HUES64 (cell line): ENCODE data around the gene RSF1.

ENCODE experiments used
- H3K27ac ChIP-seq: 2 replicates; pipeline ENCODE4 v1.7.0; 2013; ENCODE audit warnings: low read depth, low read length, inconsistent platforms
- H3K27me3 ChIP-seq: 2 replicates; pipeline ENCODE4 v1.6.1; 2013; ENCODE audit warnings: mild to moderate bottlenecking, low read length; ENCODE audit not compliant: insufficient read depth
- H3K36me3 ChIP-seq: 2 replicates; pipeline ENCODE4 v1.6.1; 2013; ENCODE audit warnings: mild to moderate bottlenecking, low read length; ENCODE audit not compliant: insufficient read depth
- H3K4me1 ChIP-seq: 2 replicates; pipeline ENCODE4 v1.6.1; 2013; ENCODE audit warnings: mild to moderate bottlenecking, low read length, moderate library complexity; ENCODE audit not compliant: insufficient read depth
- H3K4me3 ChIP-seq: 2 replicates; pipeline ENCODE4 v1.5.1; 2013; ENCODE audit warnings: mild to moderate bottlenecking, low read length, moderate library complexity
- H3K9ac ChIP-seq: 2 replicates; pipeline ENCODE4 v1.6.1; 2013; ENCODE audit warnings: mild to moderate bottlenecking, low read depth, low read length
- H3K9me3 ChIP-seq: 2 replicates; pipeline ENCODE4 v1.6.1; 2013; ENCODE audit warnings: low read depth, low read length; ENCODE audit not compliant: insufficient read depth
- WGBS: fragments of 150-250, 120-280 bp; methylation state at CpG from one replicate; pipeline ENCODE4 v1.1.7; 2013; ENCODE audit warnings: missing lambda C conversion rate; 5-methylcytosine and 5-hydroxymethylcytosine counted together

The RSF1 gene

DNA sequence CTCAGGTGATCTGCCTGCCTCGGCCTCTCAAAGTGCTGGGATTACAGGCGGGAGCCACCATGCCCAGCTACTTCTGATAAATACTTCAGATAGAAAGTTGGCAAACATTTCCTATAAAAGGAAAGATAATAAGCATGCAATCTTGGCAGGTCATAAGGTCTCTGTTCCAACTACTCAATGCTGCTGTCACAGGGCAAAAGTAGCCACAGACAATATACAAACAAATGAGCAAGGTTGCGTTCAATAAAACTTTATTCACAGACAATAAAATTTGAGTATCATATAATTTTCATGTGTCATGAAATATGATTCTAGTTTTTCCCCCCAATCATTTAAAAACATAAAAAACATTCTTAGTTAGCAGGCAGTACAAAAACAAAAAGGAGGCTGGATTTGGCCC lies 129.9 kb downstream of the RSF1 start:
- Histone ChIP-seq H3K36me3 (peaks cover 87% of the 10 kb centered on the region), H3K4me3 (no peak overlapping the region), H3K9me3 (no peaks in the 10 kb centered on the region), H3K4me1 (no peaks in the 10 kb centered on the region), H3K27ac (no peak overlapping the region), H3K27me3 (no peaks in the 10 kb centered on the region), H3K9ac (no peak overlapping the region)
- WGBS: 97% methylated on average over 2 of the region's 3 CpGs

DNA sequence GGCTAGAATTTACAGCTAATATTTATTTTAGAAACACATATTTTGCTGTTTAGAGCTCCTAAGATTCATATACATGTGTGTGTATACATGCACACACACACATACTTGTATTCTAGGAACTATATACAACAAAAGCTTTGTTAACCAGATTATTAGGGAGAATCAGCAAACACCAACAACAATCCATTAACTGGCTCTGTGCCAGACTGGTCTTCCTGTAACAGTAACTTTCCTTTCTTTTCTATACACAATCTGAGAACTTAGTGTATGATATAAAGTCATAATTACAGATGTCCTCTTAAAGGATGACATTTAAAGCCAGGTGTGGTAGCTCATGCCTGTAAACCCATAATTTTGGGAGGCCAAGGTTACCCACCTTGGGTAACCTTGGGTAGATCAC lies 133.4 kb downstream of the RSF1 start:
- Histone ChIP-seq H3K27me3 (no peaks in the 10 kb centered on the region), H3K9me3 (no peaks in the 10 kb centered on the region), H3K27ac (no peak overlapping the region), H3K36me3 (peaks cover 90% of the 10 kb centered on the region), H3K4me1 (no peaks in the 10 kb centered on the region), H3K9ac (no peak overlapping the region), H3K4me3 (no peak overlapping the region)

DNA sequence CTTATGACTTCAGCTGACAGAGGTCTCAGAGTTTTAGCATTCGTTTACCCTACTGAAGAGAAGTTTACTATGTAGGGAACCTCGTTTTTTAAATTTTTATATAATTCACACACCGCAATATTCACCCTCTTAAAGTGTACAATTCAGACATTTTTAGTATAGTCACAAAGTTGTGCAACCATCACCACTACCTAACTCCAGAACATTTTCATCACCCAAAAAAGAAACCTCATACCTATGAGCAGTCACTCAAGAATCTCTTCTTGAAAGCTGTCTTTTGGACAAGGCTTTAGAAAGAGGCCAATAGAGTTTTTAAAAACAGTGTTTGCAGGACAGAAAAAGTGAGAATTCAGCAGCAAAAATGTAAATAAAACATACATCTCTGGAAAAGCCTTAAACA lies 143.4 kb downstream of the RSF1 start:
- Histone ChIP-seq H3K27ac (no peak overlapping the region), H3K4me3 (no peak overlapping the region), H3K9me3 (no peaks in the 10 kb centered on the region), H3K9ac (no peak overlapping the region), H3K27me3 (no peaks in the 10 kb centered on the region), H3K36me3 (peaks cover 96% of the 10 kb centered on the region), H3K4me1 (no peaks in the 10 kb centered on the region)
- WGBS: 95% methylated on average over 3 of the region's 3 CpGs

DNA sequence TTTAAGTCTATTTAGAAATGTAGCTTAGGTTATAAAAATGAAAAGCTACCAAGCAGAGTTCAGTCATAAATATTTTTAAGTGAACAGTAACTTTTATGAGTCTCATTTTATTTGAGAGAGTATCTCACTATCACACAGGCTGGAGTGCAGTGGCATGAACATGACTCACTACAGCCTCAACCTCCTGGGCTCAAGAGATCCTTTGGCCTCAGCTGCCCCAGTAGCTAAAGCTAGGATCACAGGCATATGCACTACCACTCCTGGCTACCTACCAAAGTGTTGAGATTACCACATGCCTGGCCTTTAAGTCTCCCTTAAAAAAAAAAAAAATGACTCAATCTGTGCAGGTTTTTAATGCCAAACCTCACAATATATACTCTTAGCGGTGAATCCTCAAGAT lies 148.3 kb downstream of the RSF1 start:
- H3K4me3 ChIP-seq: no peak overlapping the region
- H3K4me1 ChIP-seq: no peaks in the 10 kb centered on the region
- H3K27me3 ChIP-seq: no peaks in the 10 kb centered on the region
- 100% methylated on average over 1 of the region's 1 CpG for WGBS
- no peaks in the 10 kb centered on the region for H3K9me3 ChIP-seq
- H3K36me3 ChIP-seq: peaks cover 95% of the 10 kb centered on the region
- no peak overlapping the region for H3K9ac ChIP-seq
- H3K27ac ChIP-seq: no peak overlapping the region

DNA sequence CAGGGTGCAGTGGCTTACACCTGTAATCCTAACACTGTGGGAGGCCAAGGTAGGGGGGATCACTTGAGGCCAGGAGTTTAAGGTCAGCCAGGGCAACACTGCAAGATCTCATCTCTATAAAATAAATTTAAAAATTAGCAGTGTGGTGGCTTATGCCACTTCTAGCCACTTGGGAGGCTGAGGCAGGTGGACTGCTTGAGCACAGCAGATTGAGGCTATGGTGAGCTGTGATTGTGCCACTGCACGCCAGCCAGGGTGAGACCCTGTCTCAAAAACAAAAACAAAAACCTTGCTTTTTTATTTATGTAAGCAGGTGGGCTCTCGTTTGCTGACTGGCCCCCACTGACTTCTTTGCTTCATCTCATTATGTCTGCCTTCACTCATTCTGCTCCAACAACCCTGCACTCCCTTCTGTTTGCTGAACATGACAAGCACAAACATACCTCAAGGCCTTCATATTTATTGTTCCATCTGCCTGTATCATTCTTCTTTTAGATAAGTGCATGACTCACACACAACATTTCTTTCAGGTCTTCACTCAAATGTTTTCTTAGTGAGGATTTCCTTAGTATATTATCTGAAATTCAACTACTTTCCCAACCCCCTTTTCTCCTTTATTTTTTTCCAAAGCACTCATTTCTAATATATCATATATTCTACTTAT lies 150.5 kb downstream of the RSF1 start:
- H3K4me1 ChIP-seq: no peaks in the 10 kb centered on the region
- H3K27me3 ChIP-seq: no peaks in the 10 kb centered on the region
- WGBS: 96% methylated on average over 2 of the region's 2 CpGs
- no peaks in the 10 kb centered on the region for H3K9me3 ChIP-seq
- no peak overlapping the region for H3K9ac ChIP-seq
- H3K4me3 ChIP-seq: no peak overlapping the region
- no peak overlapping the region for H3K27ac ChIP-seq
- H3K36me3 ChIP-seq: peaks cover 95% of the 10 kb centered on the region

DNA sequence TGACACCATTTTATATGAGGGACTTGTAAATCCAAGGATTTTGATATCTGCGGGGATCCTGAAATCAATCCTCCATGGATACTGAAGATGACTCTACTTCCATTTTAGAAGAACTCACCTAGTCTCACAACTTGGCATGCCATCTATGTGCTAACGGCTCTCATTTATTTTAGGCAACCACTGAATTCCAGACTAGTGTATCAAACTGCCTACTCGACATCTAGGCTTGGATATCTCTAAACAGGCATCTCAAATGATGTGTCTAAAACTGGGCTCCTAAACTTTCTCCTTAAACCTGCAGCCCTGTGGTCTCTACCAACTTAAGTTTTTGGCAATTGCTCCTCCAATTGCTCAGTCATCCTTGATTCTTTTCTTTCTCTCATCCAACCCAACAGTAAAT lies 151.8 kb downstream of the RSF1 start:
- H3K4me1 ChIP-seq: no peaks in the 10 kb centered on the region
- WGBS: 95% methylated on average over 3 of the region's 3 CpGs

DNA sequence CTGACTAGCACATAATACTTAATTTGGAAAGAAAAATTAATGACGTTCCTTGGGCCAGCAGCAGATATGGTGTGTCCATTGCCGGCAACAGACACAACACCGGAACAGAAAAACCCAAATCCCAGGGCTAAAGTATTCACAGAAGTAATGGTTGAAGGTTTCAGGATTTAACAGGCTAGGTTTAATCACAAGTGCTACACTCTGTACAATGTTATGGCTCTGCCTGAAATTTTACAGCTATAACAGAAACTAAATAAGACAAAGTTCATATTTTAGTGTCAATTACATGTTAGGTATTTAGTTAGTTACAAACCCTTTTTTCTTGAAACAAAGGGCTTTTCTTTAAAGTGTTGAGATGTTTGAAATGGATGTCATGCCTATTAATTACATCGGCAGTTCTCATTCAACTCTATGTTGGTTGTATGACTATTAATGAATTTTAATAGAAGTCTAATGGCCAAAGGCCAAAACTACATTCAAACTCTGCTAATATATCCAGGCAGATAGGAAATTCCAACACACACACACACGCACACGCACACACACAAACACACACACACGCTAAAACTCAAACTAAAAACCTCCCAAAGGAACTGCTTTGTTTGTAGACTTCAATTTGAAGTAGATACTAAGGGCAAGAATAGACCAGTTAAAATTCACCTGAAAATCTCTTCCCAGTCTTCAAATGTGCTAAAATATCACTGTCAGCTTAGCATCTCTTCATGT lies 155.1 kb downstream of the RSF1 start:
- no peaks in the 10 kb centered on the region for H3K27me3 ChIP-seq
- H3K9me3 ChIP-seq: no peaks in the 10 kb centered on the region
- H3K27ac ChIP-seq: no peak overlapping the region
- 95% methylated on average over 6 of the region's 7 CpGs for WGBS
- peaks cover 63% of the 10 kb centered on the region for H3K36me3 ChIP-seq
- no peaks in the 10 kb centered on the region for H3K4me1 ChIP-seq
- H3K9ac ChIP-seq: no peak overlapping the region
- no peak overlapping the region for H3K4me3 ChIP-seq

More for the DNA sequence above, 151.8 kb downstream of the RSF1 start:
- Histone ChIP-seq H3K27ac (no peak overlapping the region), H3K4me3 (no peak overlapping the region), H3K27me3 (no peaks in the 10 kb centered on the region), H3K9me3 (no peaks in the 10 kb centered on the region), H3K36me3 (peaks cover 90% of the 10 kb centered on the region), H3K9ac (no peak overlapping the region)

DNA sequence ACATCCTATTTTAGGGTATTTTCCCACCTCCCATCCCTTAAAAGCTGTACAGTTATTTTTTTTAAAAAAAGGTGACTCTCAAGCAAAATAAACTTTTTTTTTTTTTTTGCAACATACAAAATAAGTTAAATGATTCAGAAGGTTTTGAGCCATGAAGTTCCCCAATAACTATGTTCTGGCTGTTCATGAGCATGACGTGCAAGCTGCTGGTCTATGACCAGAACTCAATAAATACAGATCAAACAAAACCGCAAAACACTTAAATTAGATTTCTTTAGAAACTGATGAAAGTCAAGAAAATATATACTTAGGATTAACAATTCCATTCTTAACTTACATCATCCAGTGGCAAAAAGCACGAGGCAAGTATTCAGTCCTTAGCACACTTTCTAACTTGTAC lies 158.9 kb downstream of the RSF1 start:
- H3K9me3 ChIP-seq: no peaks in the 10 kb centered on the region
- WGBS: 93% methylated on average over 3 of the region's 3 CpGs
- no peak overlapping the region for H3K27ac ChIP-seq
- no peak overlapping the region for H3K9ac ChIP-seq
- no peaks in the 10 kb centered on the region for H3K27me3 ChIP-seq
- H3K4me1 ChIP-seq: no peaks in the 10 kb centered on the region
- H3K4me3 ChIP-seq: no peak overlapping the region
- peaks cover 27% of the 10 kb centered on the region for H3K36me3 ChIP-seq

DNA sequence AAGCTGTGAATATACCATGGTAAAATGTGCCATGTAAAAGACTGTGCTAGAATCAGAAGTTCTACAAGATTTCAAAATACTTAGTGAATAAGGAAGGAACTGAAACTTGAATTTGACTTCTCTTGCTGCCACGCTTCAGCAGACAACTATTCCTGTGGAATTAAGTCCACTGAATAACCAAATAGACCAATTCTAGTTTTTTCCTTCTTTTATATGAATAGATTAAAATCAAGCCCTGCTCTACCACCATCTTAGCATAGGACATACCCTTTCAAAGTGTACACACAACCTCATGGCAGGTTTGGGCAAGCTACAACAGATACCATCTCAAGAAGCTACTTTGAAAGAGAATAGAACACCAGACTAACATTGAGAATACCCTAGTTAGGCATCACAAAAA lies 159.6 kb downstream of the RSF1 start:
- H3K4me1 ChIP-seq: no peaks in the 10 kb centered on the region
- no peaks in the 10 kb centered on the region for H3K27me3 ChIP-seq
- no peaks in the 10 kb centered on the region for H3K9me3 ChIP-seq
- no peak overlapping the region for H3K27ac ChIP-seq
- no peak overlapping the region for H3K9ac ChIP-seq
- no peak overlapping the region for H3K4me3 ChIP-seq
- WGBS: 88% methylated on average over 1 of the region's 1 CpG
- peaks cover 20% of the 10 kb centered on the region for H3K36me3 ChIP-seq

DNA sequence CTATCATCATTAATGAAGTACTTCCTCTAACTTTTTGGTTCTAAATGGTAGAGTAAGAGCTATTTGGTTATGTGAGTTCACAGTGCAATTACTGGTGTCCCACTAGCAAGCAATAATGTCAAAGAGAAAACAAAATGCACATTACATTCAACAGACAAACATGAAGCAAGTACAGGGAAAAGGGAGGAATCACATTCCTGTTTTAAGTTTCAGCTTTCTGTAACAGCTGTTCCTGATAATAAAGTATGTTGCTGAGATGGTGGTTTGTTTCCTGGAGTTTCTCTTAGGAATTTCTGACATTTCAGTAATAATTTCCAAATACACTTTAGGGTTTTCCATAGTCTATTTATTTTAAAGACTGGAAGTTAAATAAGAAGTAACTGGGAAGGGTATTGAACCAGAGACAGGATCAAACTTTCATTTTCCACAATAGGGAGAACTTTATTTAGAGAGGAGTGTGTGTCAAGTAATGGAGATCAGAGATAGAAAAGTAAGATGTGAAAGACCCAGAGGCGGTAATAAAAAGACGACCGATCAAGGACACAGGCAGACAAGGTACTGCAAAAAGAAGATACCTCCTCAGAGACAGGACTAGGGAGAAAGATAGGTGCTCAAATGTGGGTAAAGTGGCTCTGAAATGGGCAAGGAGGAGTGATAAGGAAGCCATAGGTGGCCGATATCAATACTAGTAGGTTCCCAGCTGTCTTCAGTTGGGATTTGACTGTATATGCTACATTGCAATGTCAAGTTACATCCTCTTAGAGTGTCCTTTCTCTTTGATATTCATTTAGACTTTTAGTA lies 162.1 kb downstream of the RSF1 start:
- H3K9me3 ChIP-seq: no peaks in the 10 kb centered on the region
- H3K4me1 ChIP-seq: no peaks in the 10 kb centered on the region
- WGBS: 92% methylated on average over 4 of the region's 4 CpGs
- no peak overlapping the region for H3K9ac ChIP-seq
- no peak overlapping the region for H3K27ac ChIP-seq
- peaks cover under 1% of the 10 kb centered on the region; the same call in 1 of the 2 replicates for H3K36me3 ChIP-seq
- H3K27me3 ChIP-seq: no peaks in the 10 kb centered on the region
- no peak overlapping the region for H3K4me3 ChIP-seq

DNA sequence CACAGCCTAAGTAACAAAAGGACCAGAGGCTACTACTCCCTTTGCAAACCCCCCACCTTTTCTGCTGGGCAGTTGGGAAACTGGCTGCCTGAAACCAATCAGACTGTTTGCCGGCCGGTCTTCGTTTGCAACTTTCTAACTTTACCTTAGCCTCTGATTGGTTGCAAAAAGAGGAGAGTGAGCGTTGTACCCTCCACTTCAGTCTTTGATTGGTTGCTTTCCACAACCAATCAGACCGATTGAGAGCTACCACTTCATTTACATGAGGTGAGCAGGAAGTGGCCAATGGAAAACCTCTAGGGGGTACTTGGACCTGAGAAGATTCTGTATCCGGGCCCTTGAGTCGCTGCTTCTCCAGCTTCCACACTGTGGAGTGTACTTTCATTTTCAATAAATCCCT lies 164.2 kb downstream of the RSF1 start:
- Histone ChIP-seq H3K4me1 (no peaks in the 10 kb centered on the region), H3K9ac (no peak overlapping the region), H3K27me3 (no peaks in the 10 kb centered on the region), H3K36me3 (no peaks in the 10 kb centered on the region), H3K9me3 (no peaks in the 10 kb centered on the region), H3K27ac (no peak overlapping the region), H3K4me3 (no peak overlapping the region)
- WGBS: 83% methylated on average over 7 of the region's 7 CpGs
